Kidney epithelial cell (primary cell): ENCODE data around the gene HYI. TPM values are rescaled to one million over a fixed set of nuclear protein-coding genes. Genes with fewer than 3 reads are reported as not detected.

Source experiments
- DNase-seq: peaks from one replicate; pipeline ENCODE4 v3.0.0-alpha.2; 2010; ENCODE audit warnings: low read depth
- H3K27me3 ChIP-seq: 2 replicates; pipeline ENCODE4 v1.6.0; 2011; ENCODE audit warnings: low read length; ENCODE audit not compliant: control insufficient read depth, insufficient read depth
- H3K36me3 ChIP-seq: 2 replicates; pipeline ENCODE4 v1.5.1; 2011; ENCODE audit warnings: low read length; ENCODE audit not compliant: control insufficient read depth, insufficient read depth
- H3K4me3 ChIP-seq: 2 replicates; pipeline ENCODE4 v1.5.1; 2011; ENCODE audit warnings: low read depth, mild to moderate bottlenecking, control low read depth, low read length
- CTCF ChIP-seq: IDR thresholded peaks from 2 replicates; pipeline ENCODE4 v1.5.1; 2011; ENCODE audit warnings: mild to moderate bottlenecking, moderate library complexity, low read length, control low read depth, inconsistent platforms; ENCODE audit not compliant: insufficient read depth, poor library complexity, severe bottlenecking
- total RNA-seq: library from RNA; depleted of rRNA; stranded (reverse); fragments of >200 nt; gene quantifications from 2 replicates; pipeline ENCODE4 v1.2.3, GENCODE V29; 2015

HYI gene
- total RNA-seq, 1 donor from 2014 or later = 133 TPM

- no peak for TF ChIP-seq CTCF
- DNase-seq = no peak
- Histone ChIP-seq H3K27me3 (no peaks in the 10 kb centered on the region), H3K4me3 (no peak overlapping the region), H3K36me3 (no peaks in the 10 kb centered on the region)
Observed at GRCh38 chr1:43438953-43439581, 14.7 kb downstream of the HYI start.

- H3K4me3 ChIP-seq = no peak overlapping the region
- no peak for DNase-seq
- TF ChIP-seq CTCF = no peak
- H3K36me3 ChIP-seq = no peaks in the 10 kb centered on the region
- H3K27me3 ChIP-seq = no peaks in the 10 kb centered on the region
Observed at GRCh38 chr1:43438576-43438952, 15.2 kb downstream of the HYI start.

GRCh38 chr1:43438006-43438405, 15.7 kb downstream of the HYI start:
- no peak for DNase-seq
- H3K27me3 ChIP-seq = no peaks in the 10 kb centered on the region
- no peaks in the 10 kb centered on the region for H3K36me3 ChIP-seq
- H3K4me3 ChIP-seq = no peak overlapping the region
- no peak for TF ChIP-seq CTCF

- Histone ChIP-seq H3K27me3 (no peaks in the 10 kb centered on the region), H3K4me3 (no peak overlapping the region), H3K36me3 (no peaks in the 10 kb centered on the region)
- TF ChIP-seq CTCF = no peak
- DNase-seq = no peak
Observed at GRCh38 chr1:43437031-43437973, 16.4 kb downstream of the HYI start.

GRCh38 chr1:43436371-43436770, 17.4 kb downstream of the HYI start:
- DNase-seq = no peak
- Histone ChIP-seq H3K4me3 (no peak overlapping the region), H3K36me3 (peaks cover 3% of the 10 kb centered on the region), H3K27me3 (no peaks in the 10 kb centered on the region)
- no peak for TF ChIP-seq CTCF
